H1 (cell line): ENCODE measurements around the gene RDH14. TPM values are rescaled to one million over a fixed set of nuclear protein-coding genes. Genes with fewer than 3 reads are reported as not detected.

Experiments used
- CTCF ChIA-PET: fragments of 300-600 bp; sonication (Branson Sonifier 250); formaldehyde crosslinking; loops from one replicate; lab custom pipeline; 2021; ENCODE audit not compliant: partially characterized antibody; lab: Charles Lee
- POLR2A ChIA-PET: fragments of 300-600 bp; sonication (Branson Sonifier 250); formaldehyde crosslinking; loops from one replicate; lab custom pipeline; 2021; ENCODE audit warnings: inconsistent platforms; ENCODE audit not compliant: partially characterized antibody; lab: Charles Lee
- DNase-seq, 2 experiments: peaks; one replicate each; pipeline versions ENCODE4 v3.0.0 to v3.0.0-alpha.2; 2010 to 2022; ENCODE audit warnings: low spot score in 2 of 2, low read depth in 1 of 2, mixed read lengths in 1 of 2
- FAIRE-seq: peaks from 2 replicates; lab custom pipeline; 2011; peaks lifted over from hg19 to GRCh38; lab: Jason Lieb, UNC
- H2AFZ ChIP-seq: 2 replicates; pipeline ENCODE4 v1.8.1; 2012; ENCODE audit warnings: low read length, inconsistent platforms
- H2AK5ac ChIP-seq: 2 replicates; pipeline ENCODE4 v1.6.1; 2013; ENCODE audit warnings: low read depth, low read length
- H2BK120ac ChIP-seq: replicated peaks from 2 replicates; pipeline ENCODE3; 2013; ENCODE audit warnings: low read depth, low read length, inconsistent platforms
- H2BK12ac ChIP-seq: 2 replicates; pipeline ENCODE4 v1.6.1; 2013; ENCODE audit warnings: low read depth, low read length
- H2BK15ac ChIP-seq: 2 replicates; pipeline ENCODE4 v1.6.1; 2013; ENCODE audit warnings: low read length
- H2BK20ac ChIP-seq: 2 replicates; pipeline ENCODE4 v1.6.1; 2013; ENCODE audit warnings: low read length
- H2BK5ac ChIP-seq: 2 replicates; pipeline ENCODE4 v1.6.1; 2013; ENCODE audit warnings: low read depth, low read length
- H3K14ac ChIP-seq: 2 replicates; pipeline ENCODE4 v1.6.1; 2013; ENCODE audit warnings: inconsistent platforms; ENCODE audit not compliant: insufficient read length
- H3K18ac ChIP-seq: 2 replicates; pipeline ENCODE4 v1.6.1; 2013; ENCODE audit warnings: low read length; ENCODE audit errors: extremely low read depth
- H3K23ac ChIP-seq: 2 replicates; pipeline ENCODE4 v1.6.1; 2013; ENCODE audit warnings: inconsistent platforms; ENCODE audit not compliant: insufficient read length
- H3K23me2 ChIP-seq: 2 replicates; pipeline ENCODE4 v1.6.1; 2013; ENCODE audit warnings: low read depth, low read length
- H3K27ac ChIP-seq: 2 replicates; pipeline ENCODE4 v1.6.1; 2011; ENCODE audit warnings: low read depth, low read length, inconsistent platforms
- H3K27me3 ChIP-seq, 4 experiments: replicated peaks in 1 of 4; 1 replicate in 1 of 4; 2 replicates in 3 of 4; pipeline versions ENCODE4 v1.6.1 to v1.8.1; 2011 to 2013; ENCODE audit warnings: low read length in 3 of 4, mild to moderate bottlenecking in 3 of 4, inconsistent platforms in 2 of 4, mixed read lengths in 2 of 4, moderate library complexity in 1 of 4; ENCODE audit not compliant: control insufficient read depth in 3 of 4, insufficient read depth in 3 of 4; ENCODE audit errors: extremely low read depth in 1 of 4
- H3K36me3 ChIP-seq, 4 experiments: 2 replicates each; pipeline versions ENCODE4 v1.6.1 to v1.8.1; 2011 to 2013; ENCODE audit warnings: mild to moderate bottlenecking in 4 of 4, low read length in 3 of 4, moderate library complexity in 2 of 4, control low read depth in 1 of 4, inconsistent platforms in 1 of 4; ENCODE audit not compliant: insufficient read depth in 4 of 4, control insufficient read depth in 2 of 4
- H3K4ac ChIP-seq: replicated peaks from 2 replicates; pipeline ENCODE3; 2013; ENCODE audit warnings: low read length, low read depth, mixed read lengths, inconsistent platforms; ENCODE audit not compliant: insufficient read length
- H3K4me1 ChIP-seq, 4 experiments: replicated peaks in 1 of 4; 1 replicate in 1 of 4; 2 replicates in 3 of 4; pipeline versions ENCODE4 v1.6.1 to v1.8.1; 2011 to 2013; ENCODE audit warnings: low read length in 3 of 4, inconsistent platforms in 2 of 4, mixed read lengths in 1 of 4; ENCODE audit not compliant: insufficient read depth in 4 of 4, control insufficient read depth in 3 of 4
- H3K4me2 ChIP-seq, 2 experiments: 2 replicates each; pipeline versions ENCODE4 v1.6.1 to v1.8.1; 2011 to 2013; ENCODE audit warnings: low read depth in 2 of 2, low read length in 2 of 2, control low read depth in 1 of 2, inconsistent platforms in 1 of 2, mild to moderate bottlenecking in 1 of 2; ENCODE audit not compliant: insufficient read depth in 1 of 2
- H3K4me3 ChIP-seq, 4 experiments: fragments of 200-600, 300-600 bp in 1 of 4; sonication (generic), shearing (Covaris generic), sonication (Bioruptor Twin) in 1 of 4; 2 replicates each; pipeline versions ENCODE4 v1.5.1 to v1.8.1; 2011 to 2016; ENCODE audit warnings: low read length in 4 of 4, low read depth in 3 of 4, control low read depth in 2 of 4, inconsistent platforms in 2 of 4, mild to moderate bottlenecking in 2 of 4, mixed read lengths in 1 of 4, moderate library complexity in 1 of 4; ENCODE audit not compliant: insufficient read depth in 2 of 4; ENCODE audit errors: extremely low read depth in 1 of 4
- H3K56ac ChIP-seq: replicated peaks from 2 replicates; pipeline ENCODE3; 2013; ENCODE audit warnings: low read depth, mild to moderate bottlenecking, mixed read lengths, low read length, inconsistent platforms; ENCODE audit not compliant: insufficient read length
- H3K79me1 ChIP-seq: 2 replicates; pipeline ENCODE4 v1.6.1; 2013; ENCODE audit warnings: low read depth, low read length, control low read depth
- H3K79me2 ChIP-seq, 2 experiments: 2 replicates each; pipeline versions ENCODE4 v1.6.1 to v1.8.1; 2012 to 2013; ENCODE audit warnings: low read length in 2 of 2, mild to moderate bottlenecking in 2 of 2, inconsistent platforms in 1 of 2; ENCODE audit not compliant: insufficient read depth in 2 of 2, control insufficient read depth in 1 of 2
- H3K9ac ChIP-seq, 4 experiments: replicated peaks in 1 of 4; 1 replicate in 1 of 4; 2 replicates in 3 of 4; pipeline versions ENCODE4 v1.6.1 to v1.8.1; 2011 to 2013; ENCODE audit warnings: low read depth in 3 of 4, low read length in 3 of 4, control low read depth in 2 of 4, mild to moderate bottlenecking in 2 of 4, moderate library complexity in 2 of 4, inconsistent platforms in 1 of 4; ENCODE audit errors: extremely low read depth in 1 of 4
- H3K9me3 ChIP-seq, 2 experiments: 2 replicates each; pipeline versions ENCODE4 v1.6.1 to v1.8.1; 2012 to 2013; ENCODE audit warnings: mild to moderate bottlenecking in 2 of 2, moderate library complexity in 2 of 2, control low read depth in 1 of 2, inconsistent platforms in 1 of 2, low read depth in 1 of 2, low read length in 1 of 2, mixed read lengths in 1 of 2; ENCODE audit not compliant: insufficient read depth in 2 of 2
- H4K20me1 ChIP-seq, 2 experiments: replicated peaks in 1 of 2; 2 replicates each; pipeline versions ENCODE3 to v1.8.1; 2011 to 2013; ENCODE audit warnings: inconsistent platforms in 2 of 2, low read length in 2 of 2, mild to moderate bottlenecking in 1 of 2; ENCODE audit not compliant: insufficient read depth in 2 of 2, control insufficient read depth in 1 of 2
- H4K5ac ChIP-seq: 2 replicates; pipeline ENCODE4 v1.6.1; 2013; ENCODE audit warnings: low read length, low read depth, mixed read lengths, inconsistent platforms; ENCODE audit not compliant: insufficient read length
- H4K8ac ChIP-seq: 2 replicates; pipeline ENCODE4 v1.8.0; 2013; ENCODE audit warnings: mild to moderate bottlenecking, moderate library complexity, low read length, inconsistent platforms; ENCODE audit not compliant: insufficient read depth; ENCODE audit errors: extremely low read depth
- H4K91ac ChIP-seq: replicated peaks from 2 replicates; pipeline ENCODE3; 2013; ENCODE audit warnings: low read length, mixed read lengths, inconsistent platforms; ENCODE audit not compliant: insufficient read length
- BCL11A ChIP-seq, 2 experiments: IDR thresholded peaks; one replicate each; pipeline ENCODE4 v1.6.1; 2011; ENCODE audit warnings: low read depth in 2 of 2, low read length in 2 of 2, mild to moderate bottlenecking in 2 of 2
- CHD2 ChIP-seq: IDR thresholded peaks from 2 replicates; pipeline ENCODE4 v1.6.1; 2012; ENCODE audit warnings: low read length, improper control_type of control experiment
- GABPA ChIP-seq: IDR thresholded peaks from 2 replicates; pipeline ENCODE4 v1.6.1; 2011; ENCODE audit warnings: mild to moderate bottlenecking, low read length, moderate library complexity, borderline replicate concordance; ENCODE audit not compliant: insufficient read depth
- HDAC6 ChIP-seq: IDR thresholded peaks from one replicate; pipeline ENCODE4 v1.7.1; 2012; ENCODE audit warnings: low read depth, mild to moderate bottlenecking, inconsistent platforms, low read length, moderate library complexity
- KDM1A ChIP-seq: fragments of 200-600, 300-600 bp; sonication (generic); IDR thresholded peaks from 2 replicates; pipeline ENCODE4 v1.7.1; 2016; ENCODE audit warnings: mild to moderate bottlenecking, low read length, borderline replicate concordance
- MAFK ChIP-seq: IDR thresholded peaks from 2 replicates; pipeline ENCODE4 v1.6.1; 2012; ENCODE audit warnings: low read depth, mild to moderate bottlenecking, improper control_type of control experiment, low read length
- PHF8 ChIP-seq: fragments of 200-600 bp; sonication (generic); conservative IDR thresholded peaks from 2 replicates; pipeline ENCODE4 v1.7.1; 2012; ENCODE audit warnings: low read depth, mild to moderate bottlenecking, inconsistent platforms, low read length, moderate library complexity
- POLR2A ChIP-seq, 2 experiments: IDR thresholded peaks; 1 replicate in 1 of 2; 2 replicates in 1 of 2; pipeline ENCODE4 v1.6.1; 2011; ENCODE audit warnings: low read depth in 2 of 2, low read length in 2 of 2, mild to moderate bottlenecking in 2 of 2; ENCODE audit errors: control extremely low read depth in 1 of 2
- POLR2AphosphoS5 ChIP-seq: IDR thresholded peaks from 2 replicates; pipeline ENCODE4 v1.6.1; 2011; ENCODE audit warnings: low read depth, low read length
- RAD21 ChIP-seq, 2 experiments: IDR thresholded peaks in 1 of 2; conservative IDR thresholded peaks in 1 of 2; 2 replicates each; pipeline ENCODE4 v1.6.1; 2011; ENCODE audit warnings: low read depth in 2 of 2, low read length in 2 of 2, improper control_type of control experiment in 1 of 2, inconsistent platforms in 1 of 2, mild to moderate bottlenecking in 1 of 2, moderate library complexity in 1 of 2
- RBBP5 ChIP-seq: IDR thresholded peaks from 2 replicates; pipeline ENCODE4 v1.7.1; 2012; ENCODE audit warnings: low read depth, mild to moderate bottlenecking, inconsistent platforms, low read length, moderate library complexity, borderline replicate concordance
- RXRA ChIP-seq: IDR thresholded peaks from 2 replicates; pipeline ENCODE4 v1.6.1; 2011; ENCODE audit warnings: low read depth, mild to moderate bottlenecking, low read length, moderate library complexity; ENCODE audit not compliant: insufficient read depth
- SP4 ChIP-seq: IDR thresholded peaks from 2 replicates; pipeline ENCODE4 v1.6.1; 2012; ENCODE audit warnings: low read length, inconsistent platforms
- SUZ12 ChIP-seq: fragments of 200-600 bp; sonication (generic); IDR thresholded peaks from 2 replicates; pipeline ENCODE4 v1.6.1; 2012; ENCODE audit warnings: mild to moderate bottlenecking, inconsistent platforms, low read length, moderate library complexity, mixed read lengths
- TAF1 ChIP-seq: IDR thresholded peaks from 2 replicates; pipeline ENCODE4 v1.6.1; 2011; ENCODE audit warnings: mild to moderate bottlenecking, low read depth, low read length
- WGBS, 2 experiments: shearing (Covaris generic) in 1 of 2; methylation state at CpG; one replicate each; pipeline versions ENCODE4 v1.1.6 to v1.1.7; 2013 to 2015; ENCODE audit warnings: low lambda C conversion rate in 2 of 2, mixed read lengths in 2 of 2, inconsistent platforms in 1 of 2, low coverage in 1 of 2, missing lambda C conversion rate in 1 of 2; ENCODE audit not compliant: insufficient replicate concordance in 2 of 2, insufficient coverage in 1 of 2, insufficient read length in 1 of 2; ENCODE audit errors: extremely low coverage in 1 of 2, missing lambda C conversion rate in 1 of 2; 5-methylcytosine and 5-hydroxymethylcytosine counted together
- polyA plus RNA-seq, 7 experiments: library from polyadenylated mRNA; depleted of rRNA in 3 of 7; stranded (reverse) in 5 of 7; unstranded in 2 of 7; fragments of >200 nt in 5 of 7; fragments of 200-250 nt in 2 of 7; gene quantifications; 1 replicate in 5 of 7; 2 replicates in 1 of 7; 4 replicates in 1 of 7; pipeline versions ENCODE4 v1.2.1 to v1.2.3, GENCODE V29; 2011 to 2013; ENCODE audit warnings: missing spikeins in 2 of 7, mixed read lengths in 2 of 7
- total RNA-seq: library from RNA; stranded (reverse); fragmentation: NEBNext Ultra II Directional; extraction: Animal tissue kit (Norgen Biotek cat#: 25700); gene quantifications from 2 replicates; pipeline ENCODE4 v1.2.1, GENCODE V29; 2021

The RDH14 gene
- total and polyA plus RNA-seq, 2 of the 8 experiments (the other 6 are each of a cell fraction or from before 2014, with no cell fraction given), result 14.7 to 23.6 TPM

DNA sequence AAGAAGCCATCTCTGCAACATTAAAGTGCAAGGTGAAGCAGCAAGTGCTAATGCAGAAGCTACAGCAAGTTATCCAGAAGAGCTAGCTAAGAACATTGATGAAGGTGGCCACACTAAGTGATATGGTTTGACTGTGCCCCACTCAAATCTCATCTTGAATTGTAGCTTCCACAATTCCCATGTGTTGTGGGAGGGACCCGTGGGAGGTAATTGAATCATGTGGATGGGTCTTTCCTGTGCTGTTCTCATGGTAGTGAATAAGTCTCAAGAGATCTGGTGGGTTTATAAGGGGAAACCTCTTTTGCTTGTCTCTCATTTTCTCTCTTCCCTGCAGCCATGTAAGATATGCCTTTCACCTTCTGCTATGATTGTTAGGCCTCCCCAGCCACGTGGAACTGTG, 11.4 kb downstream of the RDH14 start:
- WGBS, 2 experiments, result 96% methylated on average over 2 of the region's 2 CpGs; no CpG with 5 or more reads in 1 of the 2 experiments
- TF ChIP-seq PHF8 (no peak), GABPA (no peak), POLR2A (IDR thresholded peaks at IDR 0.05; ENCODE audit: control extremely low read depth in 1 of 2, low read depth in 2 of 2, low read length in 2 of 2) (no peak), SP4 (no peak), RXRA (no peak), CHD2 (no peak), MAFK (no peak), KDM1A (no peak), TAF1 (no peak), POLR2AphosphoS5 (no peak), HDAC6 (no peak), RBBP5 (no peak), RAD21 (IDR thresholded peaks at IDR 0.05 in 1 of 2, conservative IDR thresholded peaks at IDR 0.05 in 1 of 2; ENCODE audit: low read depth in 2 of 2, low read length in 2 of 2) (no peak), SUZ12 (no peak), BCL11A (IDR thresholded peaks at IDR 0.05; ENCODE audit: low read depth in 2 of 2, low read length in 2 of 2) (no peak)

More for the DNA sequence above, 11.4 kb downstream of the RDH14 start:
- no peak overlapping the region for H2AK5ac ChIP-seq
- no peak overlapping the region for H3K14ac ChIP-seq
- H3K9ac ChIP-seq, result no peak overlapping the region
- H3K4me1 ChIP-seq, result peaks cover 0 to 6% (median 1%) of the 10 kb centered on the region in 4 experiments; a peak in 4 of 7 replicates
- H3K4ac ChIP-seq, result no peak overlapping the region
- no peaks in the 10 kb centered on the region for H4K20me1 ChIP-seq
- no peak overlapping the region for H4K5ac ChIP-seq
- H2BK5ac ChIP-seq, result no peak overlapping the region
- H3K23me2 ChIP-seq, result no peaks in the 10 kb centered on the region
- H3K79me1 ChIP-seq, result no peaks in the 10 kb centered on the region
- no peak overlapping the region for H2AFZ ChIP-seq
- no peaks in the 10 kb centered on the region for H3K9me3 ChIP-seq
- H4K8ac ChIP-seq, result no peak overlapping the region
- H3K27me3 ChIP-seq, result no peaks in the 10 kb centered on the region
- no peak overlapping the region for H2BK15ac ChIP-seq
- H3K56ac ChIP-seq, result no peak overlapping the region
- H3K18ac ChIP-seq, result no peak overlapping the region
- no peak overlapping the region for H2BK12ac ChIP-seq
- no peak overlapping the region for H3K4me2 ChIP-seq
- peaks cover 0 to 2% (median under 1%) of the 10 kb centered on the region in 4 experiments; a peak in 1 of 8 replicates for H3K36me3 ChIP-seq
- H2BK20ac ChIP-seq, result no peak overlapping the region
- H3K23ac ChIP-seq, result no peak overlapping the region
- H2BK120ac ChIP-seq, result no peak overlapping the region
- no peaks in the 10 kb centered on the region for H3K79me2 ChIP-seq
- no peak overlapping the region for H3K27ac ChIP-seq
- H4K91ac ChIP-seq, result no peak overlapping the region
- DNase-seq, result no peak
- ChIA-PET CTCF (interaction anchor here (0.7 to 1.0 kb wide), 2 partner anchors 9 to 28 kb away, joined by 3 to 4 read pairs; no protein-coding TSS in a partner anchor), POLR2A (interaction anchor here (2.3 kb wide), 1 partner anchor 11 kb away, joined by 10 read pairs; the partner anchor contains the start of gene RDH14)
- FAIRE-seq, result no peak
- no peak overlapping the region for H3K4me3 ChIP-seq
